ENCODE measurements around the gene ZNF525.
"Not testable (repeated sequence)": the region's sequence is repeated elsewhere in the genome, so short reads cannot be mapped to it uniquely, and the experiment has no call there.

ZNF525 gene

DNA sequence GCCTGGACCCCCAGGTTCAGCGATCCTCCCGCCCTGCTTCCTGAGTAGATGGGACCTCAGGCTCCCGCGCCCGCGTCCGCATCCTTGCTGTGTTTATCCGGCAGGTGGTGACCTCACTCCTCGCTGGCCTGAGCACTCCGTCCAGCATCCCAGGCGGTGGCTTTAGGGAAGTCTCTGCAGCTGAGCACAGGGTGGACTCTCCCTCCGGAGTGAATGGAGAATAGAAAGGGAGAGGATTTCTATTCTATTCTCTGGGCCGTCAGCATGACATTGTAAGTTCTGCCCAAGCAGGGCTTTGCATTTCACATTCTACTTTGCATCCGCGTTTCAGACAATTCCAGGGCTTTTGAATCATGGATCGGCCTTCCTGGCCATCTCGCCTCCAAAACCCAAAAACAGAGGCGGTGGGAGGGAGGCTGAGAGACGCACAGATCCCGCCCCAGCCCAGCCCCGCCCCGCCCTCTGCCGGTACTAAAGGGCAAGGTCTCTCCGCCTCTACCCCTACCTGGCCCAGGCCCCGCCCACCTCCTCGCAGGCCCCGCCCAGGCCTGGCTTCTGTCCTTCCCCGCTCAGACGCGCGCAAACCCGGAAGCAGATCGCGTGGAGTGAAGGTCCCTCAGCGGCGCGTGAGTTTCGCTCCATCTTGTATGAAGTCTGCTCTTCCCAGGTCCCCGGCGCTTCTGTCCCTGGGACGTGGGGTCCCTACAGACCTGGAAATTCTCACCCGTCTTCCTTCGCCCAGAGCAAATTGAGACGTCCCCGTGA, at the start of gene ZNF525:
Gene ZNF525 (plus strand): TSS at position 572 of the 765 bp plus-strand sequence. CDS start 6,577 bp downstream, outside the sequence.
- peak; percentile 89 for DNase-seq

DNA sequence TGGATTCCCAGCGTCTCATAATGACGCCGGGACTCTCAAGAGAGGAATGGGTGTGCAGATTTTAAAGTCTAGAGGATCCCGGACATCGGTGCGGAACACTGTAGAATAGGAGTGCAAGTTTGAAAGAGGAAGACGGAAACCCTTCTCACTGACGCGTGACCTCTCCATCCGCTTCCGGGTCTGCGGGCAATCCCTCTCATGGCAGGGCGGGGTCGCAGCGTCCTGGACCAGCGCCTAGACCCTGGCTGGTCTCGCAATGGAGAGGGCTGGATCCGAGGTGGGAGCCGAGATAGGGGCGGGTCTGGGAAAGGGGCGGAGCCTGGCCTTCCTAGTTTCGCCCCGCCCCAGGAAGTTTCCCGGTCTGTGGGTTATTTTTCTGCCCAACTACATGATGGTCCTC, 36.5 kb upstream of the ZNF525 start:
- DNase-seq, result peak; percentile 45

DNA sequence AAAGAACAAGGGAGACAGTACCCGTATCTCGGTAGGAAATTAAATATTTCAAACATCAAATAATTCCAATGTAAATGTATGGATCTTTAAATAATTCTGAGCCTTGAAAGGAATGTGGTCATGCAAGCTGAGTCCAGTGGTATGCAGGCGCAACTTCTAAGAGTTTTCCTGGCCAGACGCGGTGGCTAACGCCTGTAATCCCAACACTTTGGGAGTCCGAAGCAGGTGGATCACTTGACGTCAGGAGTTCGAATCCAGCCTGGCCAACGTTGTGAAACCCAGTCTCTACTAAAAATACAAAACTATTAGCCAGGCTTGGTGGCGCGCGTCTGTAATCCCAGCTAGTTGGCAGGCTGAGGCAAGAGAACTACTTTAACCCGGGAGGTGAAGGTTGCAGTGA, 33.0 kb upstream of the ZNF525 start:
- DNase-seq, result no peak

DNA sequence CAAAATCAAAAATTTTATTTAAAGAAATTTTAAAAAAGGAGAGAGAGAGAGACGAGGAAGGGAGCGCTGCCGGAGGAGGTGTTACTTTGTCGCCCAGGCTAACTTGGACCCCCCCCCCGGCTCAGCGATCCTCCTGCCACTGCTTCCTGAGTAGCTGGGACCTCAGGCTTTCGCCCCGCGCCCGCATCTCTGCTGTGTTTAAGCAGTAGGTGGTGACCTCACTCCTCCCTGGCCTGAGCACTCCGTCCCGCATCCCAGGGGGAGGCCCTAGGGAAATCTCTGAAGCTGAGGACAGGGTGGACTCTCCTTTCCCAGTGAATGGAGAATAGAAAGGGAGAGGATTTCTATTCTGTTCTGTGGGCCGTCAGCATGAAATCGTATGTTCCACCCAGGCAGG, 32.4 kb upstream of the ZNF525 start:
- peak; percentile 60 for DNase-seq

DNA sequence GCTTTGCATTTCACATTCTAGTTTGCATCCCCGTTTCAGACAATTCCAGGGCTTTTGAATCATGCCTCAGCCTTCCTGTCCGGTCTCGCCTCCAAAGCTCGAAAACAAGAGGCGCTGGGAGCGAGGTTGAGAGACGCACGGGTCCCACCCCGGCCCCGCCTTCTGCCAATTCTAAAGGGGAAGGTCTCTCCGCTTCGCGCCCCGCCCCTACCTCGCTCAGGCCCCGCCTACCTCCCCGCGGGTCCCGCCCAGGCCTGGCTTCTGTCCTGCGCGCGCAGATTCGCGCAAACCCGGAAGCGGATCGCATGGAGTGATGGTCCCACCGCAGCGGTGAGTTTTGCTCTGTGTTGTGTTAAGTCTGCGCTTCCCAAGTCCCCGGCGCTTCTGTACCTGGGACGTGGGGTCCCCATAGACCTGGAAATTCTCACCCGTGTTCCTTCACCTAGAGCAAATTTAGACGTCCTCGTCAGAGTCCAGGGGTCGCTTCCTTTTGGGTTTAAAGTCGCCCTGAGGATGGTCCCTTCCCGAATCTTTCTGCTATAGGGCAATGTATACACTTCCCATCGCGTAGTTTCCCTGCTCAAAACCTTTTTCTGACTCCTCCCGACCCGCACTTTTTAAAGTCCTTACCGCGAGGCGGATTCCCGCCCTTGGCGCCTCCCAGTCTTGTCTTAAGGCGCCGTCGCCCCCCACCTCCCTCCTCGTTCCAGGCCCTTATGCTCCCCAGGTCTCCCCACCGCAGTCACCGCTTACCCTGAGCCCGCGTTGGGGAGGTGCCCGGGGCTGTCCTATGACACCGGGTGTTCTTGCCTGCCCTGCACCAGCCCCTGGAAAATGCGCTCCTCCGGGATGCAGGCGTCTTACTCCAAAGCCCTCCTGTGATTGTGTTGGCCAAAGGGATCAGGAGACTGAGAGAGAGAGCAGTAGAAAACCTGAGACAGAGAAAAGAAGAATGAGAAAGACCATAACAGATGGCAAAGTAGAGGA, 31.7 kb upstream of the ZNF525 start, which contains the start of gene ZNF845:
Gene ZNF845 (plus strand): TSS at position 287 of the 987 bp plus-strand sequence. CDS start 7,559 bp downstream, outside the sequence.
- DNase-seq, result peak; percentile 95

DNA sequence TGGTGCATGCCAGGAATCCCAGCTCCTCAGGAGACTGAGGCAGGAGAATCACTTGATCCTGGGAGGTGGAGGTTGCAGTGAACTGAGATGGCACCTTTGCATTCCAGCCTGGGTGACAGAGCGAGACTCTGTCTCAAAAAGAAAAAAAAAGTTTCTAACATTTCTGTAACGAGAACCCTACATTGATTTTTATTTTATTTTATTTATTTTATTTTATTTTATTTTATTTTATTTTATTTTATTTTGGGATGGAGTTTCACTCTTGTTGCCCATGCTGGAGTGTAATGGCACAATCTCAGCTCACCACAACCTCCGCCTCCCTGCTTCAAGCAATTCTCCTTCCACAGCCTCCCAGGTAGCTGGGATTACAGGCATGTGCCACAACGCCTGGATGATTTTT, 21.1 kb upstream of the ZNF525 start:
- not testable (repeated sequence) for DNase-seq

DNA sequence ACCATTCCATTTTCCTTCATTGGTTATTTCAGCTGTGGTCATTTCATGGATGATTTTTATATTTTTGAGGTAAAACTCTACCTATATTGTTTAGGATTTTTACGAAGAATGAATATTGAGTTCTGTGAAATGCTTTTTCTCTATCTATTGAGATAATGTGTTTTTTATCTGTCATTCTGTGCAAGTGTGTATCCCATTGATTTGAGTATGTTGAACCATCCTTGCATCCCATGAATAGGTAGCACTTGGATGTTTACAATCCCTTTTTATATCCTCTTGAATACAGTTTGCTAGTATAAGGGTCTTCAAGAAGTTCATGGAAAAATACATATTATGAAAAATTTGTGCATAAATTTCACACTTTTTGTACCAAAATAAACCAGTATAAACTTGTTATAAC, 9.8 kb upstream of the ZNF525 start:
- DNase-seq, result no peak

DNA sequence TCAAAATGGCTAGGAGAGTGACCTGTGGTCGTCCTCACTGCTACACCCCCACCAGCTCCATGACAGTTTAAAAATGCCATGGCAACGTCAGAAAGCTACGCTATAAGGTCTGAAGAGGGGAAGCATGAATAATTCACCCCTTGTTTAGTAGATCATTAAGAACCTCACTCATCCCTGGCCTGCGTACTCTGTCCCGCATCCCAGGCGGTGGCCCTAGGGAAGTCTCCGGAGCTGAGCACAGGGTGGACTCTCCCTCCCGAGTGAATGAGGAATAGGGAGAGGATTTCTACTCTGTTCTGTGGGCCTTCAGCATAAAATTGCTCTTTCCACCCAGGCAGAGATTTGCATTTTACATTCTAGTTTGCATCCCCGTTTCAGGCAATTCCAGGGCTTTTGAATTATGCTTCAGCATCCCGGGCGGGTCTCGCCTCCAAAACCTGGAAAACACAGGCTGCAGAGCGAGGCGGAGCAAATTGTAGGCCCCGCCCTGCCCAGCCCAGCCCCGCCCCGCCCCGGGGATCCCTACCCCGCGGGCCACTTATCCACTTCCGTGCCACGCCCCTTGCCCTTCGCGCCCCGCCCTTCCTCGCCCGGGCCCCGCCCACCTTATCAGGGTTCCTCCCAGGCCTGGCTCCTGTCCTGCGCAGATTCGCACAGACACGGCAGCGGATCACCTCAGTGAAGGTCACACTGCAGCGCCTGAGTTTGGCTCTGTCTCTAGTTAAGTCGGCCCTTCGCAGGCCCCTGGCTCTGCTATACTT, 7.5 kb upstream of the ZNF525 start:
- no peak for DNase-seq

DNA sequence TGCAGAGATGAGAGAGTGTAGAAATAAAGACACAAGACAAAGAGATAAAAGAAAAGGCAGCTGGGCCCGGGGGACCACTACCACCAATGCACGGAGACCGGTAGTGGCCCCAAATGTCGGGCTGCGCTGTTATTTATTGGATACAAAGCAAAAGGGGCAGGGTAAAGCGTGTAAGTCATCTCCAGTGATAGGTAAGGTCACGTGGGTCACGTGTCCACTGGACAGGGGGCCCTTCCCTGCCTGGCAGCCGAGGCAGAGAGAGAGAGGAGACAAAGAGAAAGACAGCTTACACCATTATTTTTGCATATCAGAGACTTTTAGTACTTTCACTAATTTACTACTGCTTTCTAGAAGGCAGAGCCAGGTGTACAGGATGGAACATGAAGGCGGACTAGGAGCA, 5.4 kb upstream of the ZNF525 start:
- DNase-seq, result not testable (repeated sequence)

DNA sequence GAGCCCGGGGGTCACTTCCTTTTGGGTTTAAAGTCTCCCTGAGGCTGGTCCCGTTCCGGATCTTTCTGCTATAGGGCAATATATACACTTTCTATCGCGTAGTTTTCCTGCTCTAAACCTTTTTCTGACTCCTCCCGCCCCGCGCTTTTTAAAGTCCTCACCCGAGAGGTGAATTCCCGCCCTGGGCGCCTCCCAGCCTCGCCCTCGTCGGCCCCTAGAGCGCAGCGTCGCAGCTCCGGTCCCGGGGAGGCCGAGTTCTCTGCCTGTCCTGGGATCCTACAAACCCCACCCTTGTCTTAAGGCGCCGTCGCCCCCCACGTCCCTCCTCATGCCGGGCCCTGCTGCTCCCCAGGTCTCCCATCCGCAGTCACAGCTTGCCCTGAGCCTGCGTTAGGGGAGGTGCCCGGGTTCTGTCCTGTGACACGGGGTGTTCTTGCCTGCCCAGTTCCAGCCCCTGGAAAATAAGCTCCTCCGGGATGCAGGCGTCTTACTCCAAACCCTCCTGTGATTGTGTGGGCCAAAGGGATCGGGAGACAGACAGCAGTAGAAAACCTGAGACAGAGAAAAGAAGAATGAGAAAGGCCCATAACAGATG, 491 bp downstream of the ZNF525 start:
- no peak for DNase-seq

DNA sequence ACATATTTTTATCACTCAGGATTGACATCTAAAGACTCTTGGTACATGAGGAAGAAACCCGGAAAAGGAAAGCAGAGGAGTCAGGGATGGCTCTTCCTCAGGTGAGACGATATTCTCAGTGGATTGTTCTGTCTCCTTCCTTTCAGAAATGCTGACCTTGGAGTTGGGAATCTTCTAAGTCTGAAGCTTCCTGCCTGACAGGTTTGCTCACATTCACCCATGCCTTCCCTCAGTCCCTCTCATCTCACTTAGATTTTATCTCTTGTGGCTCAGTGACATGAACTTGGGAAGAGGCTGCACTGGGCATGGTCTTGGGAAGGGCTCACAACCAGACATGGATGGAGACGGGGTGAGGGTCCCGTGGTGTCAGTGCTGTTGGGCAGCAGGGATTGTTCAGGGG, 6.7 kb downstream of the ZNF525 start:
- DNase-seq, result no peak

DNA sequence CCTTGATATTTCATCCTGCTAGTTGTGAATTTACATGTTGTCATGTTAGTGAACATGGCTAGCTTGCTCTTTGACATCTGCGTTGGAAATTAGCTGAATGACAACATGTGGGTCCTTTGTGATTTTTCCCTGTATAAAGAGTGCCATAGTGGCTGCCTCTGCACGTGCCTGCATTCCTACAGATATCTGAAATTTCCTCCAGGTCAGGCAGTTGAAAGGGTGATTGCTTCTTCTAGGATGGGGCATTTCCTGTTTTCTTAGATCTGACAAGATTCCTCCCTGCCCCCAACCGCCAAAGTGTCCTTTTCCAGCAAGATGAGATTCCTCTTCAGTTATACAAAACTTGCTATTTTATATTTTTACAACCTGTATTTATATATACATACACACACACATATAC, 8.8 kb downstream of the ZNF525 start:
- no peak for DNase-seq

DNA sequence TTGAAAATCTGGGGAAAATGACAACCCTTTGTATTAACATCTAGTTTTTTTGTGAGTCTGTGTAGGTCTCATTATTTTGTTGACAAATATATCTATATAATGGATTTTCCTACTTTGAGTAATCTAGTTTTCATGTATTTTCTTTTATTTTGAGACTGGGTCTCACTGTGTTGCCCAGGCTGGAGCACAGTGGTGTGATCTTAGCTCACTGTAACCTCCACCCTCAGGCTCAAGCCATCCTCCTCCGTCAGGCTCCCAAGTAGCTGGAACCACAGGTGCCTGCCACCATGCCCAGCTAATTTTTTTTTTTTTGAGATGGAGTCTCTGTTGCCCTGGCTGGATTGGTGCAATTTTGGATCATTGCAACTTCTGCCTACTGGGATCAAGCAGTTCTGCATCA, 9.2 kb downstream of the ZNF525 start:
- DNase-seq, result no peak

DNA sequence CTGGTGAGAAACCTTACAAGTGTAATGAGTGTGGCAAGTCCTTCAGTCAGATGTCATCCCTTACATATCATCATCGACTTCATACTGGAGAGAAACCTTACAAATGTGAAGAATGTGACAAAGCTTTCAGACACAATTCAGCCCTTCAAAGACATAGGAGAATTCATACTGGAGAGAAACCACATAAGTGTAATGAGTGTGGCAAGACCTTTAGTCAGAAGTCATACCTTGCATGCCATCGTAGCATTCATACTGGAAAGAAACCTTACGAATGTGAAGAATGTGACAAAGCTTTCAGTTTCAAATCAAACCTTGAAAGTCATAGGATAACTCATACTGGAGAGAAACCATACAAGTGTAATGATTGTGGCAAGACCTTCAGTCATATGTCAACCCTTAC, 15.9 kb downstream of the ZNF525 start:
- no peak for DNase-seq

DNA sequence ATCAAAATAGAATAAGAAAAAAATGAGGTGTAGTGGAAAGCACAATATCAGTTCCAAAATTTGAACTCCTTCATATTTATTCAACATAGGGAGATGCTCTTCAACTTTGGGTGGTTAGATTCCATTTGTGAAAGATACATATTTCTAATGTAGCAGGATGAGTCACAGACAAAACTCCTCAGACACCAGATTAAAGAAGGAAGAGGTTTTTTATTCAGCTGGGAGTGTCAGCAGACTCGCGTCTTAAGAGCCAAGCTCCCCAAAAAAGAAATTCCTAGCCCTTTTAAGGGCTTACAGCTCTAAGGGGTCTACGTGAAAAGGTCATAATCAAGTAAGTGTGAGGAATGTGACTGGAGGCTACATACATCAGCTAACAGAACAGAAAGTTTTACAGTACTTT, 22.7 kb downstream of the ZNF525 start:
- no peak for DNase-seq

DNA sequence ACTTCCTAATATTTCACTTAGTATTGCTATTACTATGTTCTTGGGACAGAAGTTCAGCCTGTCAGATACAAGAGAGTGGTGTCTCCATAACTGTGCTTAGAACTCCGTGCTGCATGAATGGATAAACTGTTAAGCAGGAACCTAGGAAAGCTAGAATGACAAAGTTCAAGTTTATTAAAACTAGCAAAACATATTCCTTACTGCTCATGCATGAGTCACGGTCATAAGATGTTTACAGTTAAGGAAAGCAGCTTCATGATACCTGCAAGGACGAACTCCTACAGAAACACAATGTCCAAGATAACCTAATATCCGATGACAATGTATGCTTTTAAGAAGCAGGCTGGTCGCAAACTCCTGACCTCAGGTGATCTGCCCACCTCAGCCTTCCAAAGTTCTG, 23.4 kb downstream of the ZNF525 start:
- no peak for DNase-seq

DNA sequence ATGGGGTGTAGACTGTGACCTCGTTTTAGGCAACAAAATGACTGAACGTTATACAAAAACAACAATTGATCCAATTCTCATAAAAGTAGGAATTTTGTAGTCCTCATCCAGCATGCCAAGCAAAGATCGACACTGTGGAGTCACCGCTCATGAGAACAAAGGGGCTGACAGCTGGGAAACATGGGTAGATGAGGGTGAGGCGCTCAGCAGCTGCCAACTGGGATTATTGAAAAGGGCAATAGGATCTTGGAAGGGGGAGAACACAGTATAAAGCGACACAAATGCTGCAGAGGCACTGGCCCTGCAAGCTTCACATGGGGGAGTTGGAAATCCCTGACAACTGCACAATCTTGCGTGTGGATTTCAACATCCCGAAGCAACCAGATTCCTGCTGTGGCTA, 24.1 kb downstream of the ZNF525 start:
- peak; percentile 34 for DNase-seq

DNA sequence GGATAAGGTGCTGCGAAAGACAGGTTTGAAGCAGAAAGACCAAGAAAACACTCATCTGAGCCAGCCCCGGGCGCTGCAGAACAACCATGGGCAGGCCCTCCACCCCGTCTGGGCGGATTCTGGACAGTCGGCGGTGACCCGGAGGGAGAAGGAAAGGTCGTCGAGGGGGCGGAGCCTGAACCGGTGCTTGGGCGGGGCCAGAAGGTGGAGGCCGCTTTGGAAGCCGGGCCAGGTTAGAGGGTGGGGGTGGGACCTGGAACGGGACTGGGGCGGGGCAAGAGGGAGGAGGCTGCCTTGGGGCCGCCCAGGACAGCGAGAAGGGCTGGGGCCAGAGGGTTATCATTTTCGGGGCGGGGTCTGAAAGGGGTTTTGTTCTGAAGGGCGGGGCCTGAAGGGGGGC, 24.5 kb downstream of the ZNF525 start:
- DNase-seq, result peak; percentile 33

DNA sequence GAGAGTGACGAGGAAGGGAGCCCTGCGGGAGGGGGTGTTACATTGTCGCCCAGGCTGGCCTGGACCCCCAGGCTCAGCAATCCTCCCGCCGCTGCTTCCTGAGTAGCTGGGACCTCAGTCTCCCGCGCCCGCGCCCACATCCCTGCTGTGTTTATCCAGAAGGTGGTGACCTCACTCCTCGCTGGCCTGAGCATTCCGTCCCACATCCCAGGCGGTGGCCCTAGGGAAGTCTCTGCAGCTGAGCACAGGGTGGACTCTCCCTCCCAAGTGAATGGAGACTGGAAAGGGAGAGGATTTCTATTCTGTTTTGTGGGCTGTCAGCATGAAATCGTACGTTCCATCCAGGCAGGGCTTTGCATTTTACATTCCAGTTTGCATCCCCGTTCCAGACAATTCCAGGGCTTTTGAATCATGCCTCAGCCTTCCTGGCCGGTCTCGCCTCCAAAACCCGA, 29.0 kb downstream of the ZNF525 start:
- peak; percentile 69 for DNase-seq

DNA sequence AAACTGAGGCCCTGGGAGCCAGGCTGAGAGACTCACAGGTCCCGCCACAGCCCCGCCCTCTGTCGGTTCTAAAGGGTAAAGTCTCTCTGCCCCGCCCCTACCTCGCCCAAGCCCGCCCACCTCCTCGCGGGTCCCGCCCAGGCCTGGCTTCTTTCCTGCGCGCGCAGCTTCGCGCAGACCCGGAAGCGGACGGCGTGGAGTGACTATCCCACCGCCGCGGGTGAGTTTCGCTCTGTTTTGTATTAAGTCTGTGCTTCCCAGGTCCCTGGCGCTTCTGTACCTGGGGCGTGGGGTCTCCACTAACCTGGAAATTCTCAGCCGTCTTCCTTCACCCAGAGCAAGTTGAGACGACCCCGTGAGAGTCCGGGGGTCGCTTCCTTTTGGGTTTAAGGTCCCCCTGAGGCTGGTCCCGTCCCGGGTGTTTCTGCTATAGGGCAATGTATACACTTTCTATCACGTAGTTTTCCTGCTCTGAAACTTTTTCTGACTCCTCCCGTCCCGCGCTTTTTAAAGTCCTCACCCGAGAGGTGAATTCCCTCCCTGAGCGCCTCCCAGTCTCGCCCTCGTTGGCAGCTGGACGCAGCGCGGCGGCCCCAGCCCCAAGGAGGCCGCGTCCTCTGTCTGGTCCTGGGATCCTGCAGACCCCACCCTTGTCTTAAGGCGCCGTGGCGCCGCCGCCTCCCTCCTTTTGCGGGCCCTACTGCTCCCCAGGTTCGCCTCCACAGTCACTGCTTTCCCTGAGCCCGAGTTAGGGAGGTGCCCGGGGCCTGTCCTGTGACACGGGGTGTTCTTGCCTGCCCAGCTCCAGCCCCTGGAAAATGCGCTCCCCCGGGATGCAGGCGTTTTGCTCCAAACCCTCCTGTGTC, 29.7 kb downstream of the ZNF525 start, which contains the start of gene ZNF765:
Gene ZNF765 (plus strand): TSS at position 176 of the 866 bp plus-strand sequence. CDS start 2,867 bp downstream, outside the sequence.
- DNase-seq, result peak; percentile 95

DNA sequence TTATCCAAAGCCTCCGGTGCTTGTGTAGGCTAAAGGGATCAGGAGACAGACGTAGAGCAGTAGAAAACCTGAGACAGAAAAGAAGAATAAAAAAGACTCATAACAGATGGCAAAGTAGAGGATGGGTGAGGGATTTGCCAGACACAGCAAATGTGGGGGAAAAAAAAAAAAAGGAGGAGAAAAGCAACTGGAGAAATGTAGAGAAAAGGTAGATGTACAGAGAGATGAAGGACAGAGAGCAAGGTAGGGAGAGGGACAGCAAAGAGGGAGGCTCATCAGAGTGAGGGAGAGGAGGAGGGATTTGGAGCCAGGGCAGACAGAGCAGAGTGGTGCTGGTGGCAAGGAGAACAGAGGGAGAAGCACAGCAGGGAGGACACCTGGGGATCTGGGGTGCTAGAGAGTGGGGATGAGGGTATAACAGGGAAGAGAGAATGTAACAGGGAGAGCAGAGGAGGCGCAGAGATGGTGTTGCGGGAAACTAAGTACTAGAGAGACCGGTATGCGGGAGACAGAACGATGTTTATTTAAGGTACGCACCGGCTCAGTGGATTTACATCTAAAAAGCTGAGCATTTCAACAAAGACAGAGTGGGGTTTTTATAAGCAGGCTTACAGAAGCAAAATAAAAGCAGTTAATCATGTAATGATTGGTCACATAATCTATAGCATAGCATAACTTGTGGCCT, 30.5 kb downstream of the ZNF525 start:
- DNase-seq, result not testable (repeated sequence)

Data from left hindlimb (tissue), 1 donor.